Heart left ventricle (tissue), 13 donors: Measurements from ENCODE around the gene RIIAD1.

ENCODE experiments used
- POLR2A ChIP-seq, 2 donors: fragments of 450-650 bp; IDR thresholded peaks; one replicate each; pipeline ENCODE4 v1.6.1; 2017; ENCODE audit warnings: antibody characterized with exemption in 2 of 2, mild to moderate bottlenecking in 2 of 2, moderate library complexity in 2 of 2
- TF ChIP-seq, protein P1 (sequence below), 12 donors: fragments of 200-600 bp; sonication (generic) in 4 of 12; IDR thresholded peaks; one replicate each; pipeline versions ENCODE4 v1.5.0 to v1.8.0; 2018 to 2022; ENCODE audit warnings: antibody characterized with exemption in 12 of 12, mild to moderate bottlenecking in 5 of 12
- donor health status: ischemic (EF 13 %, LVEDD 7.1; RV severe dilation, severe dysfunction).
- donor health status: DM: no; HTN: yes; CAD: no.
- donor health status: DM: no; HTN: no; CAD: no.
- donor health status: ischemic (EF 25% LVEDD 6.9; RV normal size, moderate dysfunction).
- donor health status: ischemic (EF 25% LVEDD 5.7; RV mildly dilated, moderate dysfunction).
- donor health status: ischemic (EF 35%, LVEDD 5.7; RV mildly dilated, moderate dysfunction).
- donor health status: nonischemic (EF 11% LVEDD 7.7; RV severe dilation, severe dysfunction).
- donor health status: DM: yes; HTN: yes; CAD: no.
- donor health status: PGD.
- donor health status: ischemic (EF 29% LVEDD 5.4; RV normal size, mild dysfunction).
- donor health status: nonischemic (EF 23%, LVEDD 6.1; RV moderate dilation, normal function).

DNA sequence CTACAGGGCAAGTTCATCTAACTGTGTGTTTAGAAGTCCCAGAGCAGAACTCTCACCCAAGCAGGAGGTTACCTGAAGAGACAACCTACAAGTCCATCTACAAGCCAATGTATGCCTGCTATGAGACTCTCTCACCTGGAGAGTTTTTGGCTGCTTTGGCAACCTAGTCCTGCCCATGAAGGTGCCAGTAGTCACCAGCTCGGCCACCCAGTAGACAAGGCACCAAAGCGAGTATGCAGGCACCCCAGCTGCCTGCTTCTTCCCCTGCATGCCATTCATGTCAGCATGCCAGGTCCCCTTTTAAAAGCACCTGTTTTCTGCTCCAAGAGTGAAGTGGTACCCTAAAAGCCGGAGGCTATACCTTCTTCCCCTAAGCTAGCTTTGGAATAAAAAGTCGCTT lies 20.2 kb downstream of the RIIAD1 start:
- TF ChIP-seq, protein P1, sequence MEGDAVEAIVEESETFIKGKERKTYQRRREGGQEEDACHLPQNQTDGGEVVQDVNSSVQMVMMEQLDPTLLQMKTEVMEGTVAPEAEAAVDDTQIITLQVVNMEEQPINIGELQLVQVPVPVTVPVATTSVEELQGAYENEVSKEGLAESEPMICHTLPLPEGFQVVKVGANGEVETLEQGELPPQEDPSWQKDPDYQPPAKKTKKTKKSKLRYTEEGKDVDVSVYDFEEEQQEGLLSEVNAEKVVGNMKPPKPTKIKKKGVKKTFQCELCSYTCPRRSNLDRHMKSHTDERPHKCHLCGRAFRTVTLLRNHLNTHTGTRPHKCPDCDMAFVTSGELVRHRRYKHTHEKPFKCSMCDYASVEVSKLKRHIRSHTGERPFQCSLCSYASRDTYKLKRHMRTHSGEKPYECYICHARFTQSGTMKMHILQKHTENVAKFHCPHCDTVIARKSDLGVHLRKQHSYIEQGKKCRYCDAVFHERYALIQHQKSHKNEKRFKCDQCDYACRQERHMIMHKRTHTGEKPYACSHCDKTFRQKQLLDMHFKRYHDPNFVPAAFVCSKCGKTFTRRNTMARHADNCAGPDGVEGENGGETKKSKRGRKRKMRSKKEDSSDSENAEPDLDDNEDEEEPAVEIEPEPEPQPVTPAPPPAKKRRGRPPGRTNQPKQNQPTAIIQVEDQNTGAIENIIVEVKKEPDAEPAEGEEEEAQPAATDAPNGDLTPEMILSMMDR (IDR thresholded peaks at IDR 0.05) = no peak
- no peak for TF ChIP-seq POLR2A (IDR thresholded peaks at IDR 0.05)
